Stimulated activated naive CD4-positive, alpha-beta T cell (primary cell): ENCODE results near the gene SYNPO2.
"Not testable (repeated sequence)": the region's sequence is repeated elsewhere in the genome, so short reads cannot be mapped to it uniquely, and the experiment has no call there.

Source experiments
- DNase-seq, 6 experiments: peaks; one replicate each; lab custom pipeline; 2025; lab: John Stamatoyannopoulos, UW

The SYNPO2 gene

GRCh38 chr4:119031218-119031617 lies 142.6 kb downstream of the SYNPO2 start:
- DNase-seq, result no peak

GRCh38 chr4:119032921-119033685 lies 144.4 kb downstream of the SYNPO2 start:
- no peak for DNase-seq

- no peak for DNase-seq
Measured at GRCh38 chr4:119034276-119035008, 145.8 kb downstream of the SYNPO2 start.

- no peak for DNase-seq
Measured at GRCh38 chr4:119035951-119036737, 147.5 kb downstream of the SYNPO2 start.

- no peak for DNase-seq
Measured at GRCh38 chr4:119037709-119038108, 149.1 kb downstream of the SYNPO2 start.

GRCh38 chr4:119038116-119038841 lies 149.6 kb downstream of the SYNPO2 start:
- DNase-seq, result no peak

- DNase-seq, result no peak
Measured at GRCh38 chr4:119039160-119039559, 150.5 kb downstream of the SYNPO2 start.

GRCh38 chr4:119039779-119040178 lies 151.1 kb downstream of the SYNPO2 start:
- DNase-seq, result no peak

GRCh38 chr4:119040261-119040660 lies 151.6 kb downstream of the SYNPO2 start:
- DNase-seq, result no peak

- DNase-seq, result no peak
Measured at GRCh38 chr4:119040694-119041185, 152.1 kb downstream of the SYNPO2 start.

- DNase-seq, result no peak
Measured at GRCh38 chr4:119041396-119041795, 152.7 kb downstream of the SYNPO2 start.

GRCh38 chr4:119041951-119042560 lies 153.4 kb downstream of the SYNPO2 start:
- peak in 5 of 6 experiments; percentile 12 to 59 (median 43) for DNase-seq

GRCh38 chr4:119046263-119046662 lies 157.6 kb downstream of the SYNPO2 start:
- no peak for DNase-seq

- not testable (repeated sequence) for DNase-seq
Measured at GRCh38 chr4:119047059-119047458, 158.4 kb downstream of the SYNPO2 start.

- no peak for DNase-seq
Measured at GRCh38 chr4:119048446-119048845, 159.8 kb downstream of the SYNPO2 start.

GRCh38 chr4:119049342-119049741 lies 160.7 kb downstream of the SYNPO2 start:
- DNase-seq, result no peak

- no peak for DNase-seq
Measured at GRCh38 chr4:119050527-119051090, 162.0 kb downstream of the SYNPO2 start.

GRCh38 chr4:119053245-119053644 lies 164.6 kb downstream of the SYNPO2 start:
- DNase-seq, result no peak

GRCh38 chr4:119053997-119054396 lies 165.3 kb downstream of the SYNPO2 start:
- DNase-seq, result no peak

- DNase-seq, result no peak
Measured at GRCh38 chr4:119057417-119057816, 168.8 kb downstream of the SYNPO2 start.

GRCh38 chr4:119059221-119059620 lies 170.6 kb downstream of the SYNPO2 start:
- DNase-seq, result no peak
